SK-N-SH (cell line): ENCODE data around the gene SLC22A2. TPM values are rescaled to one million over a fixed set of nuclear protein-coding genes. Genes with fewer than 3 reads are reported as not detected.

Experiments used
- CTCF ChIA-PET: fragments of 300-600, 350-600 bp; formaldehyde crosslinking; extraction: SDS; loops from one replicate; lab custom pipeline; 2021; lab: Yijun Ruan, JAX
- POLR2A ChIA-PET: fragments of 350-600 bp; sonication (Branson Sonifier 250); formaldehyde crosslinking; extraction: SDS; loops from one replicate; lab custom pipeline; 2020; ENCODE audit warnings: antibody characterized with exemption, inconsistent platforms; lab: Yijun Ruan, JAX
- DNase-seq: peaks from one replicate; pipeline ENCODE4 v3.0.0; 2012
- H2AFZ ChIP-seq: fragments of 200-600 bp; sonication (generic); 2 replicates; pipeline ENCODE4 v1.8.1; 2016; ENCODE audit warnings: antibody characterized with exemption, mild to moderate bottlenecking, low read depth
- H3F3A ChIP-seq: fragments of 200-600 bp; sonication (generic); replicated peaks from 2 replicates; pipeline ENCODE3; 2016; ENCODE audit warnings: antibody characterized with exemption, mild to moderate bottlenecking; ENCODE audit not compliant: insufficient read depth
- H3K27ac ChIP-seq, 2 experiments: fragments of 200-500 bp in 1 of 2; fragments of 200-600 bp in 1 of 2; sonication (Bioruptor generic) in 1 of 2; sonication (generic), shearing (Covaris generic) in 1 of 2; 2 replicates each; pipeline versions ENCODE4 v1.5.1 to v1.6.1; 2014 to 2016; ENCODE audit warnings: low read depth in 2 of 2, inconsistent platforms in 1 of 2, low read length in 1 of 2, mild to moderate bottlenecking in 1 of 2, mixed read lengths in 1 of 2
- H3K27me3 ChIP-seq: fragments of 200-600 bp; sonication (generic), shearing (Covaris generic); 2 replicates; pipeline ENCODE4 v1.6.1; 2016; ENCODE audit warnings: mixed run types; ENCODE audit not compliant: insufficient read depth
- H3K36me3 ChIP-seq, 2 experiments: fragments of 200-500 bp in 1 of 2; fragments of 200-600 bp in 1 of 2; sonication (Bioruptor generic) in 1 of 2; sonication (generic) in 1 of 2; replicated peaks in 1 of 2; 2 replicates each; pipeline versions ENCODE3 to v1.5.1; 2014 to 2016; ENCODE audit warnings: low read length in 1 of 2, mild to moderate bottlenecking in 1 of 2; ENCODE audit not compliant: insufficient read depth in 2 of 2, control insufficient read depth in 1 of 2
- H3K4me1 ChIP-seq, 2 experiments: fragments of 200-500 bp in 1 of 2; fragments of 200-600 bp in 1 of 2; sonication (Bioruptor generic) in 1 of 2; sonication (generic), shearing (Covaris generic) in 1 of 2; 2 replicates each; pipeline versions ENCODE4 v1.5.1 to v1.6.1; 2014 to 2016; ENCODE audit warnings: low read depth in 1 of 2, low read length in 1 of 2, mixed run types in 1 of 2; ENCODE audit not compliant: insufficient read depth in 2 of 2, control insufficient read depth in 1 of 2
- H3K4me2 ChIP-seq: fragments of 200-600 bp; sonication (generic), shearing (Covaris generic); 2 replicates; pipeline ENCODE4 v1.6.1; 2017; ENCODE audit warnings: mixed run types
- H3K4me3 ChIP-seq, 2 experiments: fragments of 200-500 bp in 1 of 2; fragments of 200-600 bp in 1 of 2; sonication (Bioruptor generic) in 1 of 2; sonication (generic), shearing (Covaris generic) in 1 of 2; 2 replicates each; pipeline versions ENCODE4 v1.5.1 to v1.8.1; 2014 to 2016; ENCODE audit warnings: low read depth in 2 of 2, inconsistent platforms in 1 of 2, low read length in 1 of 2, mild to moderate bottlenecking in 1 of 2, mixed read lengths in 1 of 2, moderate library complexity in 1 of 2
- H3K79me2 ChIP-seq: fragments of 200-600 bp; sonication (generic); 2 replicates; pipeline ENCODE4 v1.8.1; 2017; ENCODE audit warnings: mild to moderate bottlenecking; ENCODE audit not compliant: insufficient read depth
- H3K9ac ChIP-seq: fragments of 200-600 bp; sonication (generic); 2 replicates; pipeline ENCODE4 v1.6.1; 2017; ENCODE audit warnings: mixed run types
- H3K9me2 ChIP-seq: fragments of 200-600 bp; sonication (generic); 2 replicates; pipeline ENCODE4 v1.6.1; 2017; ENCODE audit warnings: mixed run types
- H3K9me3 ChIP-seq: fragments of 200-600 bp; sonication (generic); 2 replicates; pipeline ENCODE4 v1.6.1; 2017; ENCODE audit warnings: mixed run types, mild to moderate bottlenecking, moderate library complexity
- H4K20me1 ChIP-seq: fragments of 200-600 bp; sonication (generic); 2 replicates; pipeline ENCODE4 v1.6.1; 2017; ENCODE audit warnings: mild to moderate bottlenecking, mixed run types; ENCODE audit not compliant: insufficient read depth
- CHD2 ChIP-seq: fragments of 150-350 bp; IDR thresholded peaks from 2 replicates; pipeline ENCODE4 v1.6.1; 2018; ENCODE audit warnings: low read length; ENCODE audit not compliant: partially characterized antibody
- ELF1 ChIP-seq: IDR thresholded peaks from 2 replicates; pipeline ENCODE4 v1.4.0; 2012
- EP300 ChIP-seq, 2 experiments: IDR thresholded peaks; 2 replicates each; pipeline versions ENCODE4 v1.4.0 to v1.6.1; 2012; ENCODE audit warnings: borderline replicate concordance in 1 of 2, low read depth in 1 of 2, low read length in 1 of 2
- FOSL2 ChIP-seq: IDR thresholded peaks from 2 replicates; pipeline ENCODE4 v1.4.0; 2012; ENCODE audit warnings: low read depth, mild to moderate bottlenecking, moderate library complexity, borderline replicate concordance
- FOXM1 ChIP-seq: IDR thresholded peaks from 2 replicates; pipeline ENCODE4 v1.4.0; 2012; ENCODE audit warnings: low read depth, mild to moderate bottlenecking
- GABPA ChIP-seq: IDR thresholded peaks from 2 replicates; pipeline ENCODE4 v1.4.0; 2012; ENCODE audit warnings: low read depth, mild to moderate bottlenecking
- MXI1 ChIP-seq: IDR thresholded peaks from 2 replicates; pipeline ENCODE4 v1.6.1; 2012; ENCODE audit warnings: mild to moderate bottlenecking, low read depth, low read length, improper control_type of control experiment
- NRF1 ChIP-seq: IDR thresholded peaks from 2 replicates; pipeline ENCODE4 v1.6.1; 2012; ENCODE audit warnings: low read depth, mild to moderate bottlenecking, low read length
- POLR2AphosphoS5 ChIP-seq: IDR thresholded peaks from 2 replicates; pipeline ENCODE4 v1.6.1; 2012; ENCODE audit warnings: low read depth, low read length
- RAD21 ChIP-seq: IDR thresholded peaks from 2 replicates; pipeline ENCODE4 v1.6.1; 2012; ENCODE audit warnings: mild to moderate bottlenecking, low read length
- RFX5 ChIP-seq: IDR thresholded peaks from 2 replicates; pipeline ENCODE4 v1.6.1; 2012; ENCODE audit warnings: mild to moderate bottlenecking, improper control_type of control experiment, low read length
- RXRA ChIP-seq: IDR thresholded peaks from 2 replicates; pipeline ENCODE4 v1.4.0; 2012; ENCODE audit warnings: low read depth, mild to moderate bottlenecking, borderline replicate concordance
- TCF12 ChIP-seq: IDR thresholded peaks from 2 replicates; pipeline ENCODE4 v1.4.0; 2012
- TEAD4 ChIP-seq: IDR thresholded peaks from 2 replicates; pipeline ENCODE4 v1.4.0; 2012; ENCODE audit warnings: mild to moderate bottlenecking, borderline replicate concordance; ENCODE audit not compliant: insufficient read depth
- USF1 ChIP-seq: IDR thresholded peaks from 2 replicates; pipeline ENCODE4 v1.4.0; 2012; ENCODE audit warnings: low read depth, borderline replicate concordance
- USF2 ChIP-seq: fragments of 150-350 bp; IDR thresholded peaks from 2 replicates; pipeline ENCODE4 v1.6.1; 2017; ENCODE audit warnings: antibody characterized with exemption, low read length, low read depth, borderline replicate concordance
- WGBS: methylation state at CpG from one replicate; pipeline ENCODE4 v1.1.6; 2017; ENCODE audit warnings: low lambda C conversion rate; 5-methylcytosine and 5-hydroxymethylcytosine counted together
- polyA plus RNA-seq, 3 experiments: library from polyadenylated mRNA; depleted of rRNA; stranded (reverse); fragments of >200 nt; gene quantifications; 2 replicates each; pipeline ENCODE4 v1.2.3, GENCODE V29; 2012
- TF ChIP-seq, protein P1 (sequence below): IDR thresholded peaks from 2 replicates; pipeline ENCODE4 v1.4.0; 2012; ENCODE audit warnings: low read depth
- TF ChIP-seq, protein P2 (sequence below): fragments of 150-350 bp; IDR thresholded peaks from 2 replicates; pipeline ENCODE4 v1.6.1; 2016; ENCODE audit warnings: mild to moderate bottlenecking, low read depth, low read length
- TF ChIP-seq, protein P3 (sequence below): IDR thresholded peaks from 2 replicates; pipeline ENCODE4 v1.6.1; 2012; ENCODE audit warnings: mild to moderate bottlenecking, low read depth, low read length, moderate library complexity

Gene SLC22A2
- polyA plus RNA-seq, 1 of the 3 experiments (the other 2 are of a cell fraction), result not detected

GRCh38 chr6:160272707-160273106 is 14.1 kb upstream of the SLC22A2 start:
- Histone ChIP-seq H3K27me3 (peaks cover 47% of the 10 kb centered on the region; the same call in 1 of the 2 replicates), H3K9ac (no peak overlapping the region), H2AFZ (no peak overlapping the region), H3K4me1 (no peaks in the 10 kb centered on the region), H3K27ac (no peak overlapping the region), H3K79me2 (no peaks in the 10 kb centered on the region), H3K9me2 (no peaks in the 10 kb centered on the region), H3F3A (no peaks in the 10 kb centered on the region), H3K4me3 (no peak overlapping the region)
- DNase-seq, result no peak
- CTCF ChIA-PET, result interaction anchor here (0.7 to 1.4 kb wide), 2 partner anchors 103 to 184 kb away, joined by 3 read pairs; no protein-coding TSS in a partner anchor
- POLR2A ChIA-PET, result no interaction called here
- TF ChIP-seq USF1 (no peak), USF2 (no peak), GABPA (no peak), TCF12 (no peak), ELF1 (no peak), RAD21 (no peak), POLR2AphosphoS5 (no peak), EP300 (IDR thresholded peaks at IDR 0.05; ENCODE audit: borderline replicate concordance in 1 of 2, low read depth in 1 of 2, low read length in 1 of 2) (no peak), CHD2 (no peak), FOSL2 (no peak), RXRA (no peak), RFX5 (no peak), TEAD4 (no peak), NRF1 (no peak), FOXM1 (no peak), MXI1 (no peak)
- TF ChIP-seq, protein P1, sequence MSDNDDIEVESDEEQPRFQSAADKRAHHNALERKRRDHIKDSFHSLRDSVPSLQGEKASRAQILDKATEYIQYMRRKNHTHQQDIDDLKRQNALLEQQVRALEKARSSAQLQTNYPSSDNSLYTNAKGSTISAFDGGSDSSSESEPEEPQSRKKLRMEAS, result no peak
- TF ChIP-seq, protein P2, sequence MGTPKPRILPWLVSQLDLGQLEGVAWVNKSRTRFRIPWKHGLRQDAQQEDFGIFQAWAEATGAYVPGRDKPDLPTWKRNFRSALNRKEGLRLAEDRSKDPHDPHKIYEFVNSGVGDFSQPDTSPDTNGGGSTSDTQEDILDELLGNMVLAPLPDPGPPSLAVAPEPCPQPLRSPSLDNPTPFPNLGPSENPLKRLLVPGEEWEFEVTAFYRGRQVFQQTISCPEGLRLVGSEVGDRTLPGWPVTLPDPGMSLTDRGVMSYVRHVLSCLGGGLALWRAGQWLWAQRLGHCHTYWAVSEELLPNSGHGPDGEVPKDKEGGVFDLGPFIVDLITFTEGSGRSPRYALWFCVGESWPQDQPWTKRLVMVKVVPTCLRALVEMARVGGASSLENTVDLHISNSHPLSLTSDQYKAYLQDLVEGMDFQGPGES, result no peak
- TF ChIP-seq, protein P3, sequence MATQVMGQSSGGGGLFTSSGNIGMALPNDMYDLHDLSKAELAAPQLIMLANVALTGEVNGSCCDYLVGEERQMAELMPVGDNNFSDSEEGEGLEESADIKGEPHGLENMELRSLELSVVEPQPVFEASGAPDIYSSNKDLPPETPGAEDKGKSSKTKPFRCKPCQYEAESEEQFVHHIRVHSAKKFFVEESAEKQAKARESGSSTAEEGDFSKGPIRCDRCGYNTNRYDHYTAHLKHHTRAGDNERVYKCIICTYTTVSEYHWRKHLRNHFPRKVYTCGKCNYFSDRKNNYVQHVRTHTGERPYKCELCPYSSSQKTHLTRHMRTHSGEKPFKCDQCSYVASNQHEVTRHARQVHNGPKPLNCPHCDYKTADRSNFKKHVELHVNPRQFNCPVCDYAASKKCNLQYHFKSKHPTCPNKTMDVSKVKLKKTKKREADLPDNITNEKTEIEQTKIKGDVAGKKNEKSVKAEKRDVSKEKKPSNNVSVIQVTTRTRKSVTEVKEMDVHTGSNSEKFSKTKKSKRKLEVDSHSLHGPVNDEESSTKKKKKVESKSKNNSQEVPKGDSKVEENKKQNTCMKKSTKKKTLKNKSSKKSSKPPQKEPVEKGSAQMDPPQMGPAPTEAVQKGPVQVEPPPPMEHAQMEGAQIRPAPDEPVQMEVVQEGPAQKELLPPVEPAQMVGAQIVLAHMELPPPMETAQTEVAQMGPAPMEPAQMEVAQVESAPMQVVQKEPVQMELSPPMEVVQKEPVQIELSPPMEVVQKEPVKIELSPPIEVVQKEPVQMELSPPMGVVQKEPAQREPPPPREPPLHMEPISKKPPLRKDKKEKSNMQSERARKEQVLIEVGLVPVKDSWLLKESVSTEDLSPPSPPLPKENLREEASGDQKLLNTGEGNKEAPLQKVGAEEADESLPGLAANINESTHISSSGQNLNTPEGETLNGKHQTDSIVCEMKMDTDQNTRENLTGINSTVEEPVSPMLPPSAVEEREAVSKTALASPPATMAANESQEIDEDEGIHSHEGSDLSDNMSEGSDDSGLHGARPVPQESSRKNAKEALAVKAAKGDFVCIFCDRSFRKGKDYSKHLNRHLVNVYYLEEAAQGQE, result no peak
- TF ChIP-seq, all 33 proteins: peak for 0
- no peaks in the 10 kb centered on the region for H4K20me1 ChIP-seq
- 14% methylated on average over 2 of the region's 2 CpGs for WGBS
- H3K36me3 ChIP-seq, result no peaks in the 10 kb centered on the region
- H3K4me2 ChIP-seq, result no peak overlapping the region
- no peaks in the 10 kb centered on the region for H3K9me3 ChIP-seq
